ENCODE results near the gene NUDC.
A peak's percentile ranks its signal among the peaks of the same experiment; 100 is the strongest.

The NUDC gene

GRCh38 chr1:26900001-26900814 is 21.3 kb upstream of the NUDC start, which contains the start of gene GPATCH3 (continued):
- TF ChIP-seq ZNF549 (tag by site-specific recombination; IDR thresholded peaks at IDR 0.05) = no peak
- TF ChIP-seq ZNF626 (tag by site-specific recombination; IDR thresholded peaks at IDR 0.05) = no peak
- TF ChIP-seq ZNF280D (tag by site-specific recombination; IDR thresholded peaks at IDR 0.05) = no peak
- peak; percentile 85 for TF ChIP-seq SP7 (tag by site-specific recombination; IDR thresholded peaks at IDR 0.05)
- no peak for TF ChIP-seq CTCF (tag by site-specific recombination; IDR thresholded peaks at IDR 0.05)
- TF ChIP-seq REST (tag by site-specific recombination; IDR thresholded peaks at IDR 0.05) = no peak
- no peak for TF ChIP-seq HIC1 (tag by site-specific recombination; IDR thresholded peaks at IDR 0.05)
- TF ChIP-seq PRDM10 (tag by site-specific recombination; IDR thresholded peaks at IDR 0.05) = peak; percentile 31; the same call in 1 of the 2 replicates
- TF ChIP-seq ZSCAN30 (tag by site-specific recombination; IDR thresholded peaks at IDR 0.05) = peak; percentile 57; the same call in 1 of the 2 replicates
- TF ChIP-seq ZNF621 (tag by site-specific recombination; IDR thresholded peaks at IDR 0.05) = no peak
- TF ChIP-seq ZNF335 (tag by site-specific recombination; conservative IDR thresholded peaks at IDR 0.05) = peak; percentile 83
- TF ChIP-seq GLIS2 (tag by site-specific recombination; IDR thresholded peaks at IDR 0.05) = 0 out of 2 replicates have a peak, but pooled peaks have one; percentile 22
- no peak for TF ChIP-seq ZNF157 (tag by site-specific recombination; IDR thresholded peaks at IDR 0.05)
- TF ChIP-seq ZNF580 (tag by site-specific recombination; IDR thresholded peaks at IDR 0.05) = peak; percentile 80
- TF ChIP-seq ZNF433 (tag by site-specific recombination; IDR thresholded peaks at IDR 0.05; ENCODE audit: low read depth) = no peak
- TF ChIP-seq KLF16 (tag by site-specific recombination; IDR thresholded peaks at IDR 0.05) = peak; percentile 94
- no peak; the same call in 1 of the 2 replicates for TF ChIP-seq ZNF133 (tag by site-specific recombination; IDR thresholded peaks at IDR 0.05)
- peak; percentile 67 for TF ChIP-seq KLF10 (tag by site-specific recombination; IDR thresholded peaks at IDR 0.05)
- TF ChIP-seq ZBTB11 (tag by site-specific recombination; conservative IDR thresholded peaks at IDR 0.05; ENCODE audit: low read depth) = peak; percentile 26; the same call in 1 of the 2 replicates
